ENCODE data around the gene GNS.

The GNS gene

GRCh38 chr12:64667793-64668192 is 91.4 kb downstream of the GNS start:
- Histone ChIP-seq H3K4me1 (ENCODE audit: insufficient read depth, low read length) (peaks cover 72% of the 10 kb centered on the region), H3K27me3 (ENCODE audit: control insufficient read depth in 1 of 2, insufficient read depth in 2 of 2, low read length in 2 of 2) (no peaks in the 10 kb centered on the region), H3K4me3 (ENCODE audit: low read depth in 1 of 2, low read length in 2 of 2) (no peak overlapping the region), H3K9ac (ENCODE audit: low read length) (no peak overlapping the region), H3K36me3 (ENCODE audit: insufficient read depth, low read length) (no peaks in the 10 kb centered on the region), H3K27ac (ENCODE audit: low read depth, low read length) (peak overlapping the region; percentile 31), H3K9me3 (ENCODE audit: low read length) (no peaks in the 10 kb centered on the region)

GRCh38 chr12:64666054-64666914 is 92.9 kb downstream of the GNS start:
- no peak overlapping the region for H3K4me3 ChIP-seq (ENCODE audit: low read depth in 1 of 2, low read length in 2 of 2)
- peaks cover 67% of the 10 kb centered on the region for H3K4me1 ChIP-seq (ENCODE audit: insufficient read depth, low read length)
- H3K36me3 ChIP-seq (ENCODE audit: insufficient read depth, low read length) = no peaks in the 10 kb centered on the region
- H3K27ac ChIP-seq (ENCODE audit: low read depth, low read length) = no peak overlapping the region
- H3K27me3 ChIP-seq (ENCODE audit: control insufficient read depth in 1 of 2, insufficient read depth in 2 of 2, low read length in 2 of 2) = no peaks in the 10 kb centered on the region
- no peaks in the 10 kb centered on the region for H3K9me3 ChIP-seq (ENCODE audit: low read length)
- peak overlapping the region; percentile 14 for H3K9ac ChIP-seq (ENCODE audit: low read length)

- Histone ChIP-seq H3K27me3 (ENCODE audit: control insufficient read depth in 1 of 2, insufficient read depth in 2 of 2, low read length in 2 of 2) (no peaks in the 10 kb centered on the region), H3K9me3 (ENCODE audit: low read length) (no peaks in the 10 kb centered on the region), H3K36me3 (ENCODE audit: insufficient read depth, low read length) (no peaks in the 10 kb centered on the region), H3K4me3 (ENCODE audit: low read depth in 1 of 2, low read length in 2 of 2) (no peak overlapping the region), H3K27ac (ENCODE audit: low read depth, low read length) (no peak overlapping the region), H3K9ac (ENCODE audit: low read length) (no peak overlapping the region), H3K4me1 (ENCODE audit: insufficient read depth, low read length) (peaks cover 66% of the 10 kb centered on the region)
Measured at GRCh38 chr12:64665514-64665913, 93.7 kb downstream of the GNS start.
